Measurements from ENCODE around the gene SLF2.

SLF2 gene

DNA sequence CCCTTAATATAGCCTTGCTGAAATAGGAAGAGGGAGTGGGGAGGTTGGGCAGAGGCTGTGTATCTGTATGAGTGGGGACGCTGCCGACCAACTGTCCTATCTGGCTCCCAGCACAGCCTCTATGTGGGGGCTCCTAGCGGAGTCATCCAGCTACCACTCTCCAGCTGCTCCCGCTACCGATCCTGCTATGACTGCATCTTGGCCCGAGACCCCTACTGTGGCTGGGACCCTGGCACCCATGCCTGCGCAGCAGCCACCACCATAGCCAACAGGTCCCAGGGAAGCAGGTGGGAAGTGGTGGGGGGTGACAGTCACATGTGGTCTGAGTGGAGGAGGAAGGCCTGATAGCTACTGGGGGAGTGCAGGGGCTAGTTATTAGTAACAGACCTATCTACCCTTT is 67.9 kb downstream of the SLF2 start:
- DNase-seq (ENCODE audit: low spot score): no peak

DNA sequence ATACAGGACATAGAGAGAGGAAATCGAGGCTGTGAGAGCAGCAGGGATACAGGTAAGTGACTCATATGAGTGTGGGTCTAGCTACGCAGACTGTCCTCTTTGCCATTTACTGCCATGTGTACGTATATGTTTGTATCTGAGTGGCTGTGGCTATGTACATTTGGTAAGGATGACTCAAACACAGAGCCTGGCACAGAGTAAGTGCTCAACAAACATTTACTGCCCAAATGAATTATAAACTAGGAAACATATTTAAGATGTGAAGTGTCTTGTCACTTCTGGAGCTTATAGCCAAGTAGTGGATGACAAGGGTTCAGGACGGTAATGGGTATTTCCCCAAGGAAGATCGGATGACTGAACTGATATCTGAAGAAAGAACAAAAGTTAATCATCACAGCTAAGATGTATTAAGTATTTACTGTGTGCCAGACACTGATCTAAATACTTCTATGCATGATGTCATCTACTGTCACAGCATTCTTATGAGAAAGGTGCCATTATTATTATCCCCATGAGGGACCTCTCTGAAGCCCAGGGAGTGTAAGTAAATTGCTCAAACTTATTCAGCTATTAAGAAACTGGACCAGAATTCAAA is 68.5 kb downstream of the SLF2 start:
- no peak for DNase-seq (ENCODE audit: low spot score)

DNA sequence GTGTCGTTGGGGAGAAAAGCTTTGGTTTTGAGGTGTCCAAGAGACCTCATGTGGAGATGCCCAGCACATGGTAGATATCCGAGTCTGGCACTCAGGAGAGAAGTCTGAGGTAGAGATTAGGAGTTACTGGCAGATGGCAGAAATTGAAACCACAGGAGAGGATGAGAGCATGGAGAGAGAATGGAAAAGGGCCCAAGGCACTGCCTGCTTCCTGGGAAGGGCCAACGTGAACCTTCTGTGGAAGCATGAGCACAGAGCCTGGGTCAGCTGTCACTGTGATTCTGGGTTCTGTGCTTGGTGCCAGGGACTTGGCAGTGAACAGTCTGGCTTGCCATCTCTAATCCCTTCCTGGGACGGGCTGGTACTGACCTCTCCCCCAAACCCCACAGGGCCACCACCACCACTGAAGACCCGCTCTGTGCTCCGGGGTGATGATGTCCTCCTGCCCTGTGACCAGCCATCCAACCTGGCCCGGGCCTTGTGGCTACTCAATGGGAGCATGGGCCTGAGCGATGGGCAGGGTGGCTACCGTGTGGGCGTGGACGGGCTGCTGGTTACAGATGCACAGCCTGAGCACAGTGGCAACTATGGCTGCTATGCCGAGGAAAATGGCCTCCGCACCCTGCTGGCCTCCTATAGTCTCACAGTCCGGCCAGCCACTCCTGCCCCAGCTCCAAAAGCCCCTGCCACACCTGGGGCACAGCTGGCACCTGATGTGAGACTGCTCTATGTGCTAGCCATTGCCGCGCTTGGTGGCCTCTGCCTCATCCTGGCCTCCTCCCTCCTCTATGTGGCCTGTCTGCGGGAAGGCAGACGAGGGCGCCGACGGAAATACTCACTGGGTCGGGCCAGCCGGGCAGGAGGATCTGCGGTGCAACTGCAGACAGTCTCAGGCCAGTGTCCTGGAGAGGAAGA is 70.4 kb downstream of the SLF2 start:
- no peak for DNase-seq (ENCODE audit: low spot score)

DNA sequence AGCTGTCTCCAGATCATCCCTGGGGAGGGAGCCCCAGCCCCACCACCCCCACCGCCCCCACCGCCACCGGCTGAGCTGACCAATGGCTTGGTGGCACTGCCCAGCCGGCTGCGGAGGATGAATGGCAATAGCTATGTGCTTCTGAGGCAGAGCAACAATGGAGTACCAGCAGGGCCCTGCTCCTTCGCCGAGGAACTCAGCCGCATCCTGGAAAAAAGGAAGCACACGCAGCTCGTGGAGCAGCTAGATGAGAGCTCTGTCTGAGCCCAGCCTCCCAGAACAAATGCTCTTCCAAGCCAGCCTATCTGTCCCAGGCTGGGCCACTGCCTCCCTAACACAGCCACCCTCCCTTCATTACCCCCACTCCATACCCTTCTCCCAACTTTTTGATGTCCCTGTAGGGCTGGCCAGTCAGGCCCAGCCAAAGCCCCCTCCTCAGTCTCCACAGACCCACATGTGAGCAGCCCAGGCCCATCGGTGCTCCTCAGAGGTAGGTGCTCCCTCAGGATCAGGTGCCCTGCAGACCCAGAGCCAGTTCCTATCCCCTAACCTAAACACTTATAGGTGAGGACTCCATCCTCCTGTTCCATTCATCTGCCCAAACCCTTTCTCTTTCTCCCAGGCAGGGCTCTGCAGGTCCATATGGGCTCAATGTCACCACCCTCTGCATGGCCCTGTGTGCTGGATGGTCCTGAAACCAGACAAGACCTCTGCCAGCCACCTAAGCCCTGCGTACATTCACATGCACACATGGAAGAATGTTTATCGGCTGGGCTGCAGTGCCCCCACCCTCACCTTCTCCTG is 71.3 kb downstream of the SLF2 start:
- DNase-seq (ENCODE audit: low spot score): no peak

DNA sequence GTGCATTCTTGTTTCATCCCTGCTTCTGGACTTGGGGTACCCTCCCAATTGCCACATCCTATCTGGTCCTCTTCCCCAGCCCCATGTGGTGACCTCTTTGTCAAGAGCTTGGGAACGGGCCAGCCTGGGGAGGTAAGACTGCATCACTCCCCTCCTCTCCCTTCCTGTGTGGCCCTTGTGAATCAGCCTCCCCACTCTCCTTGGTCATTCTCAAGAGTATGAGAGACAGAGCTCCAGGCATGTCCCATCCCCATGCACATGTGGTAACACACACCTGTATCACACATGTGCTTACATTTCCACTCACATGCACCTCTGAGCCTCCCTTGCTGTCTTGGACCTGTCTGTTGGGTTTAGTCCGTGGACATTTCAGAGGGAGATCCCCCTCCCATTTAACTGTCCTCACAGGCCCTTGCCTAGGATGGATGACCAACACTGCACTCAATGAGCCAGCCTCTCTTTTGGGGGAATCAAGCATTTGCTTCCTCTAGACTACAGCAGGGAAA is 72.0 kb downstream of the SLF2 start:
- DNase-seq (ENCODE audit: low spot score): no peak

DNA sequence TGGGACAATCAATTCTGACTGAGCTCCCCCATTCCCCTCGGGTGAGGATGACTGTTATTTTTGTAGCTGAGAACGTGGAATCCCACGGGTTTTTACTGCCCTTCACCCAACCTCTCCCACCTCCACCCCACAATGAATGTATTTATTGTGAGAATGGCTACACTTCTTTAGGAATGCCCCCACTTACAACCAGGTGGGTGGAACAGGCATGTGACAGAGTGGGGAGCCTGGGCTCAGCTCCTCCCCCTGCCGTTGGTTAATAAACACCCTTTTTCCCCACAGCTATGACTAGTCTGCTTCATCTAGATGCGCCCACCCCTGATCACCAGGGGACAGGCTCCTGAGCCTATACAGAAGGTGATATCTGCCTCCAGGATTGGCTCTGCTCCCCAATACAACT is 72.6 kb downstream of the SLF2 start:
- DNase-seq (ENCODE audit: low spot score): no peak

DNA sequence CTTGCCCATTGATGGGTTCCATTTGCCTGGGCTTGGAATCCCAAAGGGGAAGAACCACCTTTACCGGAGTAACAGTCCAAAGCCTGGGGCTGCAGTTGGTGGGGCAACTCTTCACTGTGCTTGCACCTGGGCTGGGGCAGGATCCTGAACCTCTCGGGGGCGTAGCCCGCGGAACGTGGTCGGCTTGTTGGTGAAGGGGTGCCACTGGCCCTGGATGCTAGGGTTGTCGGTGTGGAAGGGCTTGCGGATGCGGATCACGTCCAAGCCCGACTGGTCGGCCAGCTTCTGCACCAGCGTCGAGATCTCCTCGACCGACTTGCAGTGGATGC is 73.8 kb downstream of the SLF2 start:
- DNase-seq (ENCODE audit: low spot score): no peak

DNA sequence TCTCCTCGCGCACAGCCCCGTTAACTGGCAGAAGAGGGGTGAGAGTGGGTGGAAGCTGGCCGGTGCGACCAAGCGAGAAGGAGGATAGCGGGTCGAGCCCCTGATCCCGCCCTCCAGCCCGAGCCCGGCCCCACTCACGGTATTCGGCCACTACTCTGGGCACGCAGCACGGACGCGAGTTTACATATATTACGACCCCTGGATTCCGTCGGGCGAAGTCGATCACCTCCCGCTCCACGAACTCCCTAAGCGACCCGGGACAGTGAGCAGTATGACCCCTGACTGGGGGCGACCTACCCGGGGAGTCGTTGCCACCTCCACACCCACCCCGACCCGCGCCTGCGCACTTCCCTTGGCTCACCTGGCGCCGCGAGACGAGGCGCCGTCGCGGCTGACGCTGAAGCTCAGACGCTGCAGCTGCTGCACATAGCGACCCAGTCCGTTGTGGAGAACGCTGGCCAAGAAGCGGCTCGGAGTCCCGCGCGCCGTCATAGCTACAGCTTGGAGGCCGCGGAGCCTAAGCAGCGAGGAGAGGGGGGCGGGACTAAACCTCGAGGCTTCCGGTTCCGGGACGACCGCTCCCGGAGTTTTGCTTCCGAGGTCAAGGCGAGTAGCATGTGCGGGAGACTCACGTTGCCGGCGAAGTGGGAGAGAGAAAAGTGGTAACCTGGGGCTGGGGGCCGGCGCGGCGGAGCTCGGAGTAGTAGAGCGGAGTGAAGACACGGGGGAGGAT is 74.4 kb downstream of the SLF2 start, which contains the start of the genes MRPL43 and TWNK:
TSS of gene MRPL43 (minus strand) at position 546 of the 733 bp plus-strand sequence. CDS start at position 492, 54 bp downstream.
TSS of gene TWNK (plus strand) at position 592 of the 733 bp plus-strand sequence. CDS start 668 bp downstream, outside the sequence.
- peak; percentile 88 for DNase-seq (ENCODE audit: low spot score)

DNA sequence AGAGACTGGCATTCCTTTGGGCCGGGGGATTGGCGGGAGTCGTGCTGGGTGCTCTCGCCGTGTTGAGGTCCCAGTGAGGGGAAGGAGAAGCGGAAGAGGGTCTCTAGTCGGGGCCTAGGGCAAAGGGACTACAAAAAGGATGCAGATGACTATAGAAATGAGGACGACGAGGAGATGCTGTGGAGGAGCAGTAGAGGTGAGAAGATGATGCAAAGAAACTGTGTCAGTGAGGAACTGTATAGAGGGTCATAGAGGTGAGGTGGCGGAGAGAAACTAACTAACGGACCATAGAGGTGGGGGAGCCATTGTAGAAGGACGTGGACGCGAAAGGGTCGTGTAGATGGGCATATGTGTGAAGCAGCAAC is 74.9 kb downstream of the SLF2 start:
- no peak for DNase-seq (ENCODE audit: low spot score)

DNA sequence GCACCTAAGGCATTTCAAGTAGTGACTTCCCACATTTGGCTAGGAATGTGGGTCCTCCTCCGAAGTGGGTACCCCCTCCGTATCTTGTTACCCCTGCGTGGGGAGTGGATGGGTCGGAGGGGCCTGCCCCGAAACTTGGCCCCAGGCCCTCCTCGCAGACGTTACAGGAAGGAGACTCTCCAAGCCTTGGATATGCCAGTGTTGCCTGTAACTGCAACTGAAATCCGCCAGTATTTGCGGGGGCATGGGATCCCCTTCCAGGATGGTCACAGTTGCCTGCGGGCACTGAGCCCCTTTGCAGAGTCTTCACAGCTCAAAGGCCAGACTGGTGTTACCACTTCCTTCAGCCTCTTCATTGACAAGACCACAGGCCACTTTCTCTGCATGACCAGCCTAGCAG is 75.4 kb downstream of the SLF2 start:
- DNase-seq (ENCODE audit: low spot score): no peak

DNA sequence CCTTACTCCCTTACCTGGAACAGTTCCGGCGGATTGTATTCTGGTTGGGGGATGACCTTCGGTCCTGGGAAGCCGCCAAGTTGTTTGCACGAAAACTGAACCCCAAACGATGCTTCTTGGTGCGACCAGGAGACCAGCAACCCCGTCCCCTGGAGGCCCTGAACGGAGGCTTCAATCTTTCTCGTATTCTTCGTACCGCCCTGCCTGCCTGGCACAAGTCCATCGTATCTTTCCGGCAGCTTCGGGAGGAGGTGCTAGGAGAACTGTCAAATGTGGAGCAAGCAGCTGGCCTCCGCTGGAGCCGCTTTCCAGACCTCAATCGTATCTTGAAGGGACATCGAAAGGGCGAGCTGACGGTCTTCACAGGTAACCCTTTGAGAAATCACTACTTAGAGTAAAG is 76.3 kb downstream of the SLF2 start:
- DNase-seq (ENCODE audit: low spot score): no peak

DNA sequence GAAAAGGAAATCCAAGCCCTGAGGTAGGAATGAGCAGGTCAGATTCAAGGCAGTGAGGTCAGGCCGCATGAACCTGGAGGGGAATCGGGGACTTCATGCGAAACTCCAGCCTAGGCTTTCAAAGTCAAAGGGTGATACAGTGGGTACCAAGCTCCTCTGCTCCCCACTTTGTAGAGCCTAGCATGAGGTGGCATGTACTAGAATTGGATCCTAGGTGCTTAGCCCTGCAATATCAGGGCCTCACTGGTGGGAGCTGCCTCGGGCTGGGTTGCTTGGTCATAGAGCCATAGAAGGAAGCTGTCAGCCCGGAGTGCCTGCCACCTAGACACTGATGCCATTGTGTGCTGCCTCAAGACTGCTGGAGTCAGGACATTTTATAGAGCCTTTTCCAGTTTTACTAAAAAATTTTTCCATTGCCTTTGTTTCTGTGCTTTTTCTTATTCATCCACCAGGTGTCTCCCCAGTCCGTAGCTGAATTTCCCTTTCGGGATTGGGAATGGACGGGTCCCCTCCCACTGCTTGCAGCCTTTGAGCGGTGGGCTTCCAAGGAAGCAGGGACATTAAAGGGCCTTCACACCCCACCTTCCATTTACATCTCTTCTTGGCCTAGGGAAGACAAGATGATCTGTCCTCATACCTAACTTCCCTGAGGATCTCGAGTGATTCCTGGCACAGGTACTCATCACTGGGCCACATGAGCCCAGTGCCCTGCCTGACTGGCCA is 81.4 kb downstream of the SLF2 start:
- peak; percentile 62 for DNase-seq (ENCODE audit: low spot score)

DNA sequence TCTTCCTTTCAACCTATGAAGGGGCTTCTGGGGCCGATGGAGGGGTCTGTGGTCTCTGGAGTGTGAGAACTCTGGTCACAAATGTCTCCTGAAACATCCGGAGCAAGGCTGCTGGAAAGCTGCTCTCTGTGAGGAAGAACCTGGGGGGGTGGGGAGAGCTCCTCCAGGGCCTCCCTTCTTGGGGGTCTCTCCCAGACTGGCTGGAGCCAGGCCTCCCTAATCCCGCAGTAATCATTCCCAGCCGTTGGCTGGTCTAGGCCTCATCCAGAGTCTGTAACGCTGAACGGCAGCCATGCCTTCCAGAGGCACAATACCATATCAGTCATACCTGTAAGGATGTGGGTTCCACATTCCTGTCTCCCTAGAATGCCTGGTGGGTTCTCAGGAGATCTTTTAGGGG is 82.4 kb downstream of the SLF2 start:
- DNase-seq (ENCODE audit: low spot score): no peak

DNA sequence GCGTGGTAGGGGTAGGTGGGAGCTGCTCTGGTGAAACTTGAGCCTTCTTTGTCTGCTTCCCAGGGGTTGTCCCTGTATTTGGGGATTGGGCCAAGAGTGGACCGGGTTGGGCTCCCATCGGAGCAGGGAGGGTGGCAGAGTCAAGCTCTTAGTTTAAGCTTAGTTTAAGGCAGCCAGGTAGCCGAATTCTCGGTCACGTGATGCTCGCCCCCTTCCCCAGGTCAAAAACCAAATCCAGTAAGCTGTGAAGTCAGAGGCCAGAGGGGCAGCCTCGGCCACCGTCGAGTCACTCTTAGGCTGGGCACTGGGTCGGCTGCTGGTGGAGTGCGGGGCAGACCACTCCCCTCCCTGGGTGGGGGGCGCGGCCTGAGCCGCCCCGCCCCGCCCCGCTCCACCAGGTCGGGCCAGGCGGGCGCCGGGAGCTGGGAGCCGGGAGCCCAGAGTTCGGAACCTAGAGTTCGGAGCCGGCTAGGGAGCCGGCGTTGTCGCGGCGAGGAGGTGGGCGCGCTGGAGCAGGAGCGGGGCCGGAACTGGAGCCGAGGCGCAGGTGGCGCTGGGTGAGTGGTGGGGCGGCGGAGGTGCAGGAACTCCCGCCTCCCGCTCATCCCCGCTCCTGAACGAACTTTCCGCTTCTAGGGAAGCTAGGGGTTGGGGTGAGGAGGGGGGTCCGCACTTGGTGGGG is 84.1 kb downstream of the SLF2 start:
- peak; percentile 77 for DNase-seq (ENCODE audit: low spot score)

DNA sequence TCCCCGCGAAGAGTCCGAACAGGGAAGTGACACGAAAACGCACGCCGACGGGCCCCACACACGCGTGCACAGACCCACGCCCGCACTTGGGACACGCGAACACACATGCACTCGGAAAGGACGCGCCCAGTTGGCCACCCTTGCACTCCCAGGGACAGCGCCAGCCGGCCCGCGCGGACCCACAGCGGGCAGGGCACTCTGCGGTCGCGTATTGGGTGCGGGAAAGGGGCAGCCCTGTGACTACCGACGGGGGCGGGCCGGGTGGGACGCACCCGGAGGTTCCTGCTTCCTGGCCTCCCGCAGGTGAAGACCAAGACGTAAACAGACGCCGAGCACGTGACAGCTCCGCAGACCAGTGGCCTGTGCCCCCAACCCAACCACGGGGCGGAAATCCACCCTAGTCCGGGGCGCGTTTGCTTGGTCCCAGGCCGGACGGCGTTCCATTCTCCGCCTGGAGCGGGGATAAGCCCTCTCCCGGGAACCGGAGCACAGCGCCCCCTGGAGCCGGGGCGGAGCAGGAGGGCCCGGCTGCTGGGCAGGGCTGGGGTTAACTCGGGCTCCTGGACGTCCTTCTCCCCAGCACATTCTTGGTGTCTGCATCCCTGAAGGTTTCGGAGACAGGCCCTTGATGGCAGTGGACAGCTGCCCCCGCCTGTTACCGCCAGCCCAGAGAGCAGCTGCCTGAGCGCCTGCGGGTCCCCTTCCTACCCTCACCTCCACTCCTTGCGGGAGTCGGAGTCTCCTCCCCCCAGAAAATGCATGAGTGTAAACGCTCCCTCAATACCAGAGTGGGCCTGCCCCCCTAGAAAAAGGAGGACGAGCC is 84.8 kb downstream of the SLF2 start:
- DNase-seq (ENCODE audit: low spot score): peak; percentile 89

DNA sequence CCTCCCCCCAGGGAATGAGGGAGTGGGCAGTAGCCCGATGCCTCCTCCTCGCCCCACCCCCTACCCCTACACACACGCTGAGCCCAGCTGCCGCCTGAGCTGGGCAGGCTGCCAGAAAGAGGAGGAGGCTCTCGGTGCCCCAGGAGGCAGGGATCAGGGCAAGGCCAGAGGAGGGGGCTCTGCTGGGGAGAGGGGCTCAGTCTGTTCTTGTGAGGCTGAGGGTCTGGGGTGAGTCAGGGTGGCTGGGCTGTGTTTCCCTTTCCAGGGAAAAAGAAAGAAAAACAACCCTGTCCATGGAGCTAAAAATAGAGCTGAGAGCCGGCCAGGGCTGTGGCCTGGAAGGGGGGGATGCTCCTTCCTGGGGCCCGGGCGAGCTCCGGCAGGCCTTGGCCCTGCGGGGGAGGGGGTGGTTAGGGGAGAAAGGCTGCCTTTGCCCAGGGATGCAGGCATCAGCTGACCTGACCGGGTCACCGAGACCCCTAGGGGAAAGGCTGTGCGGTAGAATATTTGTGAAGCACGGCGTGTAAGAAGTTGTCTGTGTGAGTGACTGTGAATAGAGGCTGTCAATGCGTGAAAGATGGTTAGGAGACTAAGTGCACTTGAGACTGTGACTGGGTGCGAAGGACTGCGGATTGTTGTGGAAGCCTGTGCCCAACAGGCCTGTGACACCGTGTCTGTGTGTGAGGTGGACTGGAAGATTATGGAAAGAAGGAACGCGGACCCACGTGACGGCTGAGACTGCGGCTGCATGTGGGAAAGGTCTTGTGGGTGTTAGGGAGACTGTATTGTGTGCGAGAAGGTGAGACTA is 85.6 kb downstream of the SLF2 start:
- DNase-seq (ENCODE audit: low spot score): peak; percentile 91

DNA sequence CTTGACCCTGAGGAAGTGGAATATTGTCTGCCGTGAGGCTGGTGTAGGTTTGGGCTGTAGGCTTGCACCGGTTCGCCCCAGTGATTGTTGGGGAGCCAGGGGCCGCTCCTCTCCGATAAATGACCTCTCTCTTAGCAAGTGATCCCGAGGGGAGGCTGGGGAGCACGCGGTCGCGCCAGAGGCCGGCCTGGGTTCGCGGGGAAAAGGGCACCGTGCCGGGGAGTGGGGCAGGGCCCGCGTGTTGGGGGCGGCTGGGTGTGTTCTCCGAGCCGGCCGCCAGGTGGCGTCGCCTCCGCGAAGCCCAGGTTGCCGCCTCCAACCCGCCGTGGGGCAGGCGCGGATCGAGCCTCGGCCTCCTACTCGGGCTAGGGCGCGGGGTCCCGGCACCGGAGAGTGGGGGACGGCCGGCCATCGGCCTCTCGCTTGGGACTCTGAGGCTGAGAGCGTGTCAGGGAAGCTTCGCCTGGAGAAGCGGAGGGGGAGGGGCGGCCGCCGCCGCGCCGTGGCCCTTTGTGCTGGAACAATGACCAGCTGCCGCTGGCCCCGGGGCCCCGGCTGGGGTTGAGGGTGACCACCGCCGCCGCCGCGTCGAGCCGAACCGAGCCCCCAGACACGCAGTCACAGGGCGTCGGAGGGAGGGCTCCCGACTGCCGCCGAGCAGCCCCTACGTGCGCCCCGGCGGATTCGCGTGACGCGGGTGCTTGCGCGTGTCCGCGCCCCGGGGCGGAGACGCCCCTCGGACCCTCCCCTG is 86.4 kb downstream of the SLF2 start:
- DNase-seq (ENCODE audit: low spot score): peak; percentile 88

DNA sequence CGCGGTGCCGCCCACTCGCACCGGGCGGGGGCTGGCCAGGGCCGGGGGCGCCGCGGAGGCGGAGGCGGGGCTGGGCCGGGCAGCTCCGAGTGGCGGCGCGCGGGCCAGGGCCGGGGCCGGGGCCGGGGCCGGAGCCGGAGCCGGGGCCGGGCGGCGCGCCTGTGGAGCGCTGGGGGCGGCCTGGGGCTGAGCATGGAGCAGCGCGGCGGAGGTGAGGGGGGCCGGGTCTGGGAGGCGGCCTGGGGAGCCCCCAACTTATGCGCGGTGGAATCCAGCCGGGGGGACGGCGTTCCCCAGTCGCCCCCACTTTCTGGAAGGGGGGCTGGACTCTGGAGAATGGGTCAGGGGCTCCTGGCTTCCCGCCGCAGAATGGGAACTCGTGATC is 87.0 kb downstream of the SLF2 start, which contains the start of gene LZTS2:
TSS of gene LZTS2 (plus strand) at position 67 of the 385 bp plus-strand sequence. CDS start 2,731 bp downstream, outside the sequence.
- no peak for DNase-seq (ENCODE audit: low spot score)

Measured in HuH-7 (cell line).